GM12878 (cell line): ENCODE results near the gene LMCD1.

Experiments used
- BCL11A ChIP-seq: IDR thresholded peaks from 2 replicates; pipeline ENCODE4 v1.6.1; 2011; ENCODE audit warnings: low read depth, low read length
- POLR2AphosphoS5 ChIP-seq: IDR thresholded peaks from 2 replicates; pipeline ENCODE4 v1.6.1; 2011; ENCODE audit warnings: mild to moderate bottlenecking, low read length, inconsistent platforms
- SP1 ChIP-seq: IDR thresholded peaks from one replicate; pipeline ENCODE4 v1.6.1; 2011; ENCODE audit warnings: low read depth, low read length
- TF ChIP-seq, protein P1 (sequence below): IDR thresholded peaks from 2 replicates; pipeline ENCODE4 v1.6.1; 2012; ENCODE audit warnings: mild to moderate bottlenecking, low read depth, low read length
- TF ChIP-seq, protein P2 (sequence below), 3 experiments: IDR thresholded peaks in 2 of 3; conservative IDR thresholded peaks in 1 of 3; 2 replicates each; pipeline ENCODE4 v1.5.1; 2011; ENCODE audit warnings: low read depth in 3 of 3, low read length in 3 of 3, mild to moderate bottlenecking in 3 of 3, control low read depth in 2 of 3, moderate library complexity in 2 of 3, inconsistent platforms in 1 of 3, mixed read lengths in 1 of 3; ENCODE audit not compliant: control insufficient read depth in 2 of 3, insufficient read depth in 1 of 3; ENCODE audit errors: extremely low read depth in 1 of 3

DNA sequence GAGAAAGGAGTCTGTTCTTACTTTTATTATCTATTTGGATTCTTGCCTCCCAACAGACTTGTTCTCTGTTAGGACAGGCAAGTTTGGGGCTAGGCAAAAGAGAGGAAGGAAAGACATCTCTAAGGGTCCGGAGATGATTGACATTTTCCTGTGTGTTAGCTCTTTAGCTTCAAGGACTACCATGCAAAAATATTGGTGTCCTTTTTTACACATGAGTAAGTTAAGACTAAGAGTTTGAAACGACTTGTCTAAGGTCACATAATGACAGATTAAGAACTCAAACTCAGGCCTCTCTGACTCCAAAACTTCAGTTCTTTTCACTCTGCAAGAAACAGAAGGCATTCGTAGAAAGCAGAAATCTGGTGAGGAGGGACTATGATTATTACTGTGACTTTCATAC is 5.9 kb downstream of the LMCD1 start:
- TF ChIP-seq POLR2AphosphoS5, result no peak
- TF ChIP-seq, protein P1, sequence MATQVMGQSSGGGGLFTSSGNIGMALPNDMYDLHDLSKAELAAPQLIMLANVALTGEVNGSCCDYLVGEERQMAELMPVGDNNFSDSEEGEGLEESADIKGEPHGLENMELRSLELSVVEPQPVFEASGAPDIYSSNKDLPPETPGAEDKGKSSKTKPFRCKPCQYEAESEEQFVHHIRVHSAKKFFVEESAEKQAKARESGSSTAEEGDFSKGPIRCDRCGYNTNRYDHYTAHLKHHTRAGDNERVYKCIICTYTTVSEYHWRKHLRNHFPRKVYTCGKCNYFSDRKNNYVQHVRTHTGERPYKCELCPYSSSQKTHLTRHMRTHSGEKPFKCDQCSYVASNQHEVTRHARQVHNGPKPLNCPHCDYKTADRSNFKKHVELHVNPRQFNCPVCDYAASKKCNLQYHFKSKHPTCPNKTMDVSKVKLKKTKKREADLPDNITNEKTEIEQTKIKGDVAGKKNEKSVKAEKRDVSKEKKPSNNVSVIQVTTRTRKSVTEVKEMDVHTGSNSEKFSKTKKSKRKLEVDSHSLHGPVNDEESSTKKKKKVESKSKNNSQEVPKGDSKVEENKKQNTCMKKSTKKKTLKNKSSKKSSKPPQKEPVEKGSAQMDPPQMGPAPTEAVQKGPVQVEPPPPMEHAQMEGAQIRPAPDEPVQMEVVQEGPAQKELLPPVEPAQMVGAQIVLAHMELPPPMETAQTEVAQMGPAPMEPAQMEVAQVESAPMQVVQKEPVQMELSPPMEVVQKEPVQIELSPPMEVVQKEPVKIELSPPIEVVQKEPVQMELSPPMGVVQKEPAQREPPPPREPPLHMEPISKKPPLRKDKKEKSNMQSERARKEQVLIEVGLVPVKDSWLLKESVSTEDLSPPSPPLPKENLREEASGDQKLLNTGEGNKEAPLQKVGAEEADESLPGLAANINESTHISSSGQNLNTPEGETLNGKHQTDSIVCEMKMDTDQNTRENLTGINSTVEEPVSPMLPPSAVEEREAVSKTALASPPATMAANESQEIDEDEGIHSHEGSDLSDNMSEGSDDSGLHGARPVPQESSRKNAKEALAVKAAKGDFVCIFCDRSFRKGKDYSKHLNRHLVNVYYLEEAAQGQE, result no peak
- TF ChIP-seq SP1, result no peak
- TF ChIP-seq BCL11A, result no peak
- TF ChIP-seq, protein P2, sequence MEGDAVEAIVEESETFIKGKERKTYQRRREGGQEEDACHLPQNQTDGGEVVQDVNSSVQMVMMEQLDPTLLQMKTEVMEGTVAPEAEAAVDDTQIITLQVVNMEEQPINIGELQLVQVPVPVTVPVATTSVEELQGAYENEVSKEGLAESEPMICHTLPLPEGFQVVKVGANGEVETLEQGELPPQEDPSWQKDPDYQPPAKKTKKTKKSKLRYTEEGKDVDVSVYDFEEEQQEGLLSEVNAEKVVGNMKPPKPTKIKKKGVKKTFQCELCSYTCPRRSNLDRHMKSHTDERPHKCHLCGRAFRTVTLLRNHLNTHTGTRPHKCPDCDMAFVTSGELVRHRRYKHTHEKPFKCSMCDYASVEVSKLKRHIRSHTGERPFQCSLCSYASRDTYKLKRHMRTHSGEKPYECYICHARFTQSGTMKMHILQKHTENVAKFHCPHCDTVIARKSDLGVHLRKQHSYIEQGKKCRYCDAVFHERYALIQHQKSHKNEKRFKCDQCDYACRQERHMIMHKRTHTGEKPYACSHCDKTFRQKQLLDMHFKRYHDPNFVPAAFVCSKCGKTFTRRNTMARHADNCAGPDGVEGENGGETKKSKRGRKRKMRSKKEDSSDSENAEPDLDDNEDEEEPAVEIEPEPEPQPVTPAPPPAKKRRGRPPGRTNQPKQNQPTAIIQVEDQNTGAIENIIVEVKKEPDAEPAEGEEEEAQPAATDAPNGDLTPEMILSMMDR (IDR thresholded peaks at IDR 0.05 in 2 of 3, conservative IDR thresholded peaks at IDR 0.05 in 1 of 3; ENCODE audit: control insufficient read depth in 2 of 3, extremely low read depth in 1 of 3, insufficient read depth in 1 of 3, low read depth in 3 of 3, low read length in 3 of 3), result no peak
